HG03571 (cell line): ENCODE measurements around the gene JUNB.

Experiments used
- ATAC-seq: cut with Tn5 transposase; IDR thresholded peaks from one replicate; pipeline ENCODE4 v1.9.1; 2021; ENCODE audit not compliant: unreplicated experiment

Gene JUNB

GRCh38 chr19:12773571-12773970, 17.7 kb upstream of the JUNB start:
- ATAC-seq, result no peak

GRCh38 chr19:12774588-12775555, 16.4 kb upstream of the JUNB start, which contains the start of gene HOOK2:
TSS of gene HOOK2 (minus strand) at chr19:12775552. CDS start at chr19:12775449, 103 bp downstream.
- peak; percentile 2 for ATAC-seq

- no peak for ATAC-seq
Measured at GRCh38 chr19:12777217-12778016, 13.9 kb upstream of the JUNB start.

- ATAC-seq, result no peak
Measured at GRCh38 chr19:12778017-12778904, 13.0 kb upstream of the JUNB start.

GRCh38 chr19:12778905-12779161, 12.5 kb upstream of the JUNB start:
- no peak for ATAC-seq

GRCh38 chr19:12779162-12779993, 11.9 kb upstream of the JUNB start:
- no peak for ATAC-seq

- no peak for ATAC-seq
Measured at GRCh38 chr19:12782174-12782423, 9.2 kb upstream of the JUNB start.

GRCh38 chr19:12782424-12783290, 8.6 kb upstream of the JUNB start:
- peak; percentile 21 for ATAC-seq

- no peak for ATAC-seq
Measured at GRCh38 chr19:12783291-12783848, 7.9 kb upstream of the JUNB start.

GRCh38 chr19:12783849-12784393, 7.4 kb upstream of the JUNB start:
- no peak for ATAC-seq

- ATAC-seq, result no peak
Measured at GRCh38 chr19:12784394-12784870, 6.9 kb upstream of the JUNB start.

- ATAC-seq, result no peak
Measured at GRCh38 chr19:12784871-12785430, 6.3 kb upstream of the JUNB start.

GRCh38 chr19:12785431-12786031, 5.8 kb upstream of the JUNB start:
- no peak for ATAC-seq

GRCh38 chr19:12786141-12786870, 5.0 kb upstream of the JUNB start:
- no peak for ATAC-seq

GRCh38 chr19:12786952-12787351, 4.3 kb upstream of the JUNB start:
- no peak for ATAC-seq

GRCh38 chr19:12787458-12787857, 3.8 kb upstream of the JUNB start:
- ATAC-seq, result no peak

- no peak for ATAC-seq
Measured at GRCh38 chr19:12788042-12788681, 3.1 kb upstream of the JUNB start.
